AG10803 (cell line): ENCODE data around the gene CEP104.

Source experiments
- DNase-seq: peaks from one replicate; pipeline ENCODE4 v3.0.0; 2010; ENCODE audit warnings: low read depth
- H3K4me3 ChIP-seq: 2 replicates; pipeline ENCODE4 v1.5.1; 2011; ENCODE audit warnings: mild to moderate bottlenecking, low read length, control low read depth
- CTCF ChIP-seq: conservative IDR thresholded peaks from 2 replicates; pipeline ENCODE4 v1.5.1; 2011; ENCODE audit warnings: mild to moderate bottlenecking, low read length, control low read depth, inconsistent platforms

The CEP104 gene

GRCh38 chr1:3768811-3769390, 88.1 kb downstream of the CEP104 start:
- no peak for DNase-seq
- H3K4me3 ChIP-seq: no peak overlapping the region
- no peak for TF ChIP-seq CTCF

GRCh38 chr1:3767328-3767925, 89.6 kb downstream of the CEP104 start:
- DNase-seq: no peak
- no peak for TF ChIP-seq CTCF
- no peak overlapping the region for H3K4me3 ChIP-seq

DNA sequence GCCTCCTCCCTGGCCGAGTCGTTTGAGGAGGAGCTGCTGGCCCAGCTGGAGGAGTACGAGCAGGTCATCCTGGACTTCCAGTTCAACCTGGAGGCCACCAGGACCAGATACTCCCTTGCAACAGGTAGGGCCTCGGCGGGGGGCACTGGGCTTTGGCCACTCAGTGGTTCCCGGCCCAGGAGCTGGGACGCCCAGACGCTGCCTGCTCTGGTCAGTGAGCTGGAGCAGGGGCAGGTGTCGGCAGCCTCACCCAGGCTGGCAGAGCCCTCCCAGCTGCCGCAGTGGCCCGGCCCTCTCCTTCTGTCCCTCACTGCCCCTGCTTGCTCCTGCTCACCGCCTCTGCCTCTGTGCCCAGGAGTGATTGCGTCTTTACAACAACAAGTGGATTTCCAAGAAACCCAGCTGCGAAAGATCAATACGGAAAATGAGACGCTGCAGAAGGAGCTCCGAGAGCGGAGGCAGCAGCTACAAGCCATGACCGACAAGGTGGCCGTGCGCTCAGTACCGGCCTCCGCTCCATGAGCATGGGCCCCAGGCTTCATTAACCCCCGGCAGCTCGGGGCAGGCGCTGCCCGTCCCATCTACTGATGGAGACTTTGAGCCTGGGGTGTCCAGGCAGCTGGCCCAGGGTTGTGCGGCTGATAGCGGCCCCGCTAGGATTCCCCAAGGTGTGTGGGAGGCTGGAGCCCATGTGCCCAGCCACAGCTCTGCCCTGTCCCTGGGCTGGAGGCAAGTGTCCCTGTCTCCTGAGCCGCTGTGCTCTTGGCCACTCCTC, 93.5 kb downstream of the CEP104 start:
- no peak for TF ChIP-seq CTCF
- no peak overlapping the region for H3K4me3 ChIP-seq
- DNase-seq: no peak

- TF ChIP-seq CTCF: no peak
- H3K4me3 ChIP-seq: no peak overlapping the region
- no peak for DNase-seq
Observed at GRCh38 chr1:3762873-3763228, 94.2 kb downstream of the CEP104 start.

DNA sequence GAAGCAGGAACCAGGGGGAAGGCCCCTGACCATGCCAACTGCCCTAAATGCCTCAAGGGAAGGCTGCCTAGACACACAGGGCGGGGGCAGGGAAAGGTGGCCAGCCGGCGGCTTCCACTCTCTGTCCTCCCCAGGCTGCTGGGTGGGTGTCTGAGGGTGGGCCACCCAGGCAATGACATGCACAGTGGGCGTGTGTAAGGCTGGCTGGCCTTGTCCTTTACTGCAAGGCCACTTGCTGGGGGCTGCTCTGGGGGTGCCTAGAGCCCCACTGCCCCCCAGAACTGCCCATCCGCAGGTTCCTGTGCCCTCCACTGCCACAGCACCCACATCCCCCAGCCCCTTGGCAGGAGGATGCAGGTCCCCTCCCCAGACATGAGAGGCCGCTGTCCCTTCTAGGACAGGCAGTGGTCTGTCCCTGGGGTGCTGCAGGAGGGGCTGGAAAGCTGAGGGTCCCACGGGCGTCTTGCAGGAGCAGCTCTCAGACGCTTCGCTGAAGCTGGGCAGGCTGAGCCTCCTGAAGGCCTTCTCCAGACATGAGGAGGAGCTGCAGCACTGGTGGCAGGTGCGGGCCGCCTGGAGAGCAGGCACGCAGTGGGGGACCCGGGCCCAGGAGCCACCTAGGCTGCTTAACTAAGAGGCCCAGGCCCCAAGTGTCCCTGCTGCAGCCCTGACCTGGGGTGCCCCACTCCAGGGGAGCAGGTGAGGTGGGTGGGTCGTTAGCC, 94.7 kb downstream of the CEP104 start:
- no peak for DNase-seq
- H3K4me3 ChIP-seq: no peak overlapping the region
- no peak for TF ChIP-seq CTCF
